Measurements from ENCODE around the gene KCNMB1.
"Not testable (repeated sequence)": the region's sequence is repeated elsewhere in the genome, so short reads cannot be mapped to it uniquely, and the experiment has no call there.

Gene KCNMB1

GRCh38 chr5:170377027-170377426 lies 12.1 kb downstream of the KCNMB1 start:
- H3K9me2 ChIP-seq (replicated peaks; ENCODE audit: low read depth, low read length) = no peaks in the 10 kb centered on the region
- no peaks in the 10 kb centered on the region for H4K20me1 ChIP-seq (ENCODE audit: insufficient read depth, low read length, poor library complexity, severe bottlenecking)
- TF ChIP-seq CTCF (conservative IDR thresholded peaks at IDR 0.05; ENCODE audit: low read length) (no peak), EZH2phosphoT487 (IDR thresholded peaks at IDR 0.05; ENCODE audit: borderline replicate concordance) (no peak)
- no peaks in the 10 kb centered on the region for H3K27me3 ChIP-seq (ENCODE audit: insufficient read depth, low read length, poor library complexity, severe bottlenecking)
- H3K4me3 ChIP-seq (ENCODE audit: low read length, poor library complexity, severe bottlenecking) = no peak overlapping the region
- no peak overlapping the region for H3K4me2 ChIP-seq (ENCODE audit: low read depth, low read length, poor library complexity, severe bottlenecking)
- H3K79me2 ChIP-seq (ENCODE audit: insufficient read depth, low read length) = no peaks in the 10 kb centered on the region
- H3K4me1 ChIP-seq (ENCODE audit: insufficient read depth, low read length, poor library complexity, severe bottlenecking) = no peaks in the 10 kb centered on the region
- no peaks in the 10 kb centered on the region for H3F3A ChIP-seq (ENCODE audit: low read depth)
- H2AFZ ChIP-seq (ENCODE audit: low read length) = no peak overlapping the region
- H3K9me3 ChIP-seq (ENCODE audit: insufficient read depth, low read depth, low read length) = no peaks in the 10 kb centered on the region
- H3K36me3 ChIP-seq (ENCODE audit: insufficient read depth, low read length) = no peaks in the 10 kb centered on the region
- H3K9ac ChIP-seq (ENCODE audit: low read depth, low read length, poor library complexity, severe bottlenecking) = no peak overlapping the region

GRCh38 chr5:170376526-170376925 lies 12.6 kb downstream of the KCNMB1 start:
- H3K4me3 ChIP-seq (ENCODE audit: low read length, poor library complexity, severe bottlenecking); H3K79me2 ChIP-seq (ENCODE audit: insufficient read depth, low read length); H4K20me1 ChIP-seq (ENCODE audit: insufficient read depth, low read length, poor library complexity, severe bottlenecking); H3K36me3 ChIP-seq (ENCODE audit: insufficient read depth, low read length); H3K4me2 ChIP-seq (ENCODE audit: low read depth, low read length, poor library complexity, severe bottlenecking); H3K9me2 ChIP-seq (replicated peaks; ENCODE audit: low read depth, low read length); H3K9me3 ChIP-seq (ENCODE audit: insufficient read depth, low read depth, low read length); H2AFZ ChIP-seq (ENCODE audit: low read length); H3K9ac ChIP-seq (ENCODE audit: low read depth, low read length, poor library complexity, severe bottlenecking); H3F3A ChIP-seq (ENCODE audit: low read depth); H3K4me1 ChIP-seq (ENCODE audit: insufficient read depth, low read length, poor library complexity, severe bottlenecking); H3K27me3 ChIP-seq (ENCODE audit: insufficient read depth, low read length, poor library complexity, severe bottlenecking): not testable (repeated sequence)

GRCh38 chr5:170375283-170375682 lies 13.9 kb downstream of the KCNMB1 start:
- TF ChIP-seq CTCF (conservative IDR thresholded peaks at IDR 0.05; ENCODE audit: low read length) (no peak), EZH2phosphoT487 (IDR thresholded peaks at IDR 0.05; ENCODE audit: borderline replicate concordance) (no peak)
- no peak overlapping the region for H3K9ac ChIP-seq (ENCODE audit: low read depth, low read length, poor library complexity, severe bottlenecking)
- H3F3A ChIP-seq (ENCODE audit: low read depth) = no peaks in the 10 kb centered on the region
- no peak overlapping the region for H2AFZ ChIP-seq (ENCODE audit: low read length)
- no peaks in the 10 kb centered on the region for H4K20me1 ChIP-seq (ENCODE audit: insufficient read depth, low read length, poor library complexity, severe bottlenecking)
- no peaks in the 10 kb centered on the region for H3K27me3 ChIP-seq (ENCODE audit: insufficient read depth, low read length, poor library complexity, severe bottlenecking)
- no peaks in the 10 kb centered on the region for H3K9me2 ChIP-seq (replicated peaks; ENCODE audit: low read depth, low read length)
- no peaks in the 10 kb centered on the region for H3K4me1 ChIP-seq (ENCODE audit: insufficient read depth, low read length, poor library complexity, severe bottlenecking)
- no peaks in the 10 kb centered on the region for H3K36me3 ChIP-seq (ENCODE audit: insufficient read depth, low read length)
- H3K9me3 ChIP-seq (ENCODE audit: insufficient read depth, low read depth, low read length) = no peaks in the 10 kb centered on the region
- no peak overlapping the region for H3K4me2 ChIP-seq (ENCODE audit: low read depth, low read length, poor library complexity, severe bottlenecking)
- no peaks in the 10 kb centered on the region for H3K79me2 ChIP-seq (ENCODE audit: insufficient read depth, low read length)
- no peak overlapping the region for H3K4me3 ChIP-seq (ENCODE audit: low read length, poor library complexity, severe bottlenecking)

- Histone ChIP-seq H3K9ac (ENCODE audit: low read depth, low read length, poor library complexity, severe bottlenecking) (no peak overlapping the region), H3K4me1 (ENCODE audit: insufficient read depth, low read length, poor library complexity, severe bottlenecking) (no peaks in the 10 kb centered on the region), H3K9me2 (replicated peaks; ENCODE audit: low read depth, low read length) (no peaks in the 10 kb centered on the region), H3K4me2 (ENCODE audit: low read depth, low read length, poor library complexity, severe bottlenecking) (no peak overlapping the region), H2AFZ (ENCODE audit: low read length) (no peak overlapping the region), H3K4me3 (ENCODE audit: low read length, poor library complexity, severe bottlenecking) (no peak overlapping the region), H3K79me2 (ENCODE audit: insufficient read depth, low read length) (no peaks in the 10 kb centered on the region), H3K36me3 (ENCODE audit: insufficient read depth, low read length) (no peaks in the 10 kb centered on the region), H4K20me1 (ENCODE audit: insufficient read depth, low read length, poor library complexity, severe bottlenecking) (no peaks in the 10 kb centered on the region), H3K27me3 (ENCODE audit: insufficient read depth, low read length, poor library complexity, severe bottlenecking) (no peaks in the 10 kb centered on the region), H3K9me3 (ENCODE audit: insufficient read depth, low read depth, low read length) (no peaks in the 10 kb centered on the region), H3F3A (ENCODE audit: low read depth) (no peaks in the 10 kb centered on the region)
- no peak for TF ChIP-seq EZH2phosphoT487 (IDR thresholded peaks at IDR 0.05; ENCODE audit: borderline replicate concordance)
- TF ChIP-seq CTCF (conservative IDR thresholded peaks at IDR 0.05; ENCODE audit: low read length) = no peak
These were observed 16.2 kb downstream of the KCNMB1 start for GRCh38 chr5:170372971-170373370.

Data from Loucy (cell line).